ENCODE data around the gene TBL1XR1. TPM values are rescaled to one million over a fixed set of nuclear protein-coding genes. Genes with fewer than 3 reads are reported as not detected.

TBL1XR1 gene
- total and polyA plus RNA-seq, 2 of the 13 experiments (the other 11 are each of a cell fraction or from before 2014, with no cell fraction given) = 57.7 to 62.5 TPM

DNA sequence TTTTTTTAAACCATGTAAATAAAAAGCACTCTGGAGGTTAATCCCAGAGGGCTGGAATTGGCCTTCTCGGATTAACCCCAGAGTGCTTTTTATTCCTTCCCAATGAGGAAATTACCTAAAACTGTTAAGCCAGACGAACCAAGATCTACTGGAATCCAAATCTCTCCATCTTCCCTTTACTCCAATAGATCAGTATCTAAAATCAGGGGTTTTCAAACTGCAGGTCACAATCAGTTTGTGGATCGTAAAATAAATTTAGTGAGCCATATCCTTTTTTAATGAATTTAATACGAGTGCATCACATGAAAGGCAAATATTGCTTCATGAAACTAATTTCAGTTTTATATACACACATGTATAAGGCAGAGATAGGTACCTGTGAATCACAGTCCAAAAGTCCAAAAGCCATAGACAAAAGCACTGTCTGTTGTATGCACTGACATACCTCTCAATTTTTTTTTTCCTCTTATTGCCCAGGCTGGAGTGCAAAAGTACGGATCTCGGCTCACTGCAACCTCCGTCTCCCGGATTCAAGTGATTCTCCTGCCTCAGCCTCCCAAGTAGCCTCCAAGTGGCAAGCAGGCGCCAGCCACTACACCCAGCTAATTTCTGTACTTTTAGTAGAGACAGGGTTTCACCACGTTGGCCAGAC lies 61.3 kb downstream of the TBL1XR1 start (continued):
- TF ChIP-seq ARID4A (CRISPR knock-in tag; IDR thresholded peaks at IDR 0.05; ENCODE audit: borderline replicate concordance) = no peak
- TF ChIP-seq SMAD9 (CRISPR knock-in tag; IDR thresholded peaks at IDR 0.05) = no peak
- TF ChIP-seq ZBTB43 (CRISPR knock-in tag; conservative IDR thresholded peaks at IDR 0.05) = 0 out of 2 replicates have a peak, but pooled peaks have one; percentile 22
- TF ChIP-seq PPARG (CRISPR knock-in tag; conservative IDR thresholded peaks at IDR 0.05) = no peak
- TF ChIP-seq, protein P1, sequence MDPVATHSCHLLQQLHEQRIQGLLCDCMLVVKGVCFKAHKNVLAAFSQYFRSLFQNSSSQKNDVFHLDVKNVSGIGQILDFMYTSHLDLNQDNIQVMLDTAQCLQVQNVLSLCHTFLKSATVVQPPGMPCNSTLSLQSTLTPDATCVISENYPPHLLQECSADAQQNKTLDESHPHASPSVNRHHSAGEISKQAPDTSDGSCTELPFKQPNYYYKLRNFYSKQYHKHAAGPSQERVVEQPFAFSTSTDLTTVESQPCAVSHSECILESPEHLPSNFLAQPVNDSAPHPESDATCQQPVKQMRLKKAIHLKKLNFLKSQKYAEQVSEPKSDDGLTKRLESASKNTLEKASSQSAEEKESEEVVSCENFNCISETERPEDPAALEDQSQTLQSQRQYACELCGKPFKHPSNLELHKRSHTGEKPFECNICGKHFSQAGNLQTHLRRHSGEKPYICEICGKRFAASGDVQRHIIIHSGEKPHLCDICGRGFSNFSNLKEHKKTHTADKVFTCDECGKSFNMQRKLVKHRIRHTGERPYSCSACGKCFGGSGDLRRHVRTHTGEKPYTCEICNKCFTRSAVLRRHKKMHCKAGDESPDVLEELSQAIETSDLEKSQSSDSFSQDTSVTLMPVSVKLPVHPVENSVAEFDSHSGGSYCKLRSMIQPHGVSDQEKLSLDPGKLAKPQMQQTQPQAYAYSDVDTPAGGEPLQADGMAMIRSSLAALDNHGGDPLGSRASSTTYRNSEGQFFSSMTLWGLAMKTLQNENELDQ (CRISPR knock-in tag; IDR thresholded peaks at IDR 0.05; ENCODE audit: borderline replicate concordance) = no peak
- no peak for TF ChIP-seq ZNF230 (CRISPR knock-in tag; IDR thresholded peaks at IDR 0.05)
- no peak for TF ChIP-seq ZSCAN21 (CRISPR knock-in tag; IDR thresholded peaks at IDR 0.05; ENCODE audit: borderline replicate concordance)
- TF ChIP-seq ZNF558 (CRISPR knock-in tag; IDR thresholded peaks at IDR 0.05; ENCODE audit: borderline replicate concordance) = no peak
- TF ChIP-seq ZNF615 (CRISPR knock-in tag; IDR thresholded peaks at IDR 0.05; ENCODE audit: borderline replicate concordance) = no peak
- TF ChIP-seq ZFP36L2 (CRISPR knock-in tag; IDR thresholded peaks at IDR 0.05) = no peak
- no peak for TF ChIP-seq FOSL1 (CRISPR knock-in tag; IDR thresholded peaks at IDR 0.05; ENCODE audit: borderline replicate concordance)
- peak; percentile 44; the same call in 1 of the 2 replicates for TF ChIP-seq ZKSCAN8 (CRISPR knock-in tag; IDR thresholded peaks at IDR 0.05; ENCODE audit: borderline replicate concordance)
- no peak for TF ChIP-seq NR1H2 (CRISPR knock-in tag; IDR thresholded peaks at IDR 0.05; ENCODE audit: borderline replicate concordance, low read depth)
- peak; percentile 70; the same call in 1 of the 2 replicates for TF ChIP-seq ZNF12 (CRISPR knock-in tag; IDR thresholded peaks at IDR 0.05)
- peak; percentile 69; the same call in 1 of the 2 replicates for TF ChIP-seq ZMYM2 (CRISPR knock-in tag; IDR thresholded peaks at IDR 0.05)
- no peak for TF ChIP-seq ZNF326 (CRISPR knock-in tag; IDR thresholded peaks at IDR 0.05; ENCODE audit: borderline replicate concordance)
- TF ChIP-seq GPN1 (CRISPR knock-in tag; IDR thresholded peaks at IDR 0.05; ENCODE audit: borderline replicate concordance) = no peak
- TF ChIP-seq ZNF747 (CRISPR knock-in tag; IDR thresholded peaks at IDR 0.05; ENCODE audit: borderline replicate concordance) = no peak
- no peak for TF ChIP-seq ZIK1 (CRISPR knock-in tag; IDR thresholded peaks at IDR 0.05; ENCODE audit: borderline replicate concordance, low read depth)
- no peak for TF ChIP-seq ZNF564 (CRISPR knock-in tag; IDR thresholded peaks at IDR 0.05)
- no peak for TF ChIP-seq ZKSCAN1 (IDR thresholded peaks at IDR 0.05; ENCODE audit: low read length)
- 0 out of 2 replicates have a peak, but pooled peaks have one; percentile 60 for TF ChIP-seq MIXL1 (CRISPR knock-in tag; IDR thresholded peaks at IDR 0.05)
